ENCODE data around the gene LAMA4. TPM values are rescaled to one million over a fixed set of nuclear protein-coding genes. Genes with fewer than 3 reads are reported as not detected.

The LAMA4 gene
- total RNA-seq, 1 donor from 2014 or later = 56.5 TPM

DNA sequence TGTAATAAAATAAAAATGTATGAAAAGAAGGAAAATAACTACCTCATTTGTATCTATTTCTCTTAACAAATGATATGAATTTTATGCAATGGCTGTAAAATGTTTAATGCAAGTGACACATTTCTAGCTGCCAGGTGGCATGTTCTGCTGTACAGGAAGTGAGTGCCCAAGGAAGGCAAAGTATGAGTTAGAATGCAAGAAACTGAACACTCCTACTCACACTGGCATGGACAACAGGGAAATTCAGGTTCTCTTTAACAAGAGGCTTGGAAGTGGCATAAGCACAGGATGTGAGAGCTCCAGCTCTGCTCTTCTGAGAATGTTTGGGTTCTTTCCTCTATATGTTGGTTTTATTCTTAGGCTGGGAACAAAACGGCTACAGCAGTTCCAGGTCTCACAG lies 20.4 kb upstream of the LAMA4 start:
- H3K4me1 ChIP-seq = peaks cover 11% of the 10 kb centered on the region
- H3K27me3 ChIP-seq = no peaks in the 10 kb centered on the region
- H3K27ac ChIP-seq = no peak overlapping the region
- intact Hi-C loops (cut with DNase I) = no loop called here
- DNase-seq (ENCODE audit: extremely low spot score in 2 of 2) = no peak
- no peak for TF ChIP-seq POLR2A (IDR thresholded peaks at IDR 0.05)
- TF ChIP-seq, protein P1, sequence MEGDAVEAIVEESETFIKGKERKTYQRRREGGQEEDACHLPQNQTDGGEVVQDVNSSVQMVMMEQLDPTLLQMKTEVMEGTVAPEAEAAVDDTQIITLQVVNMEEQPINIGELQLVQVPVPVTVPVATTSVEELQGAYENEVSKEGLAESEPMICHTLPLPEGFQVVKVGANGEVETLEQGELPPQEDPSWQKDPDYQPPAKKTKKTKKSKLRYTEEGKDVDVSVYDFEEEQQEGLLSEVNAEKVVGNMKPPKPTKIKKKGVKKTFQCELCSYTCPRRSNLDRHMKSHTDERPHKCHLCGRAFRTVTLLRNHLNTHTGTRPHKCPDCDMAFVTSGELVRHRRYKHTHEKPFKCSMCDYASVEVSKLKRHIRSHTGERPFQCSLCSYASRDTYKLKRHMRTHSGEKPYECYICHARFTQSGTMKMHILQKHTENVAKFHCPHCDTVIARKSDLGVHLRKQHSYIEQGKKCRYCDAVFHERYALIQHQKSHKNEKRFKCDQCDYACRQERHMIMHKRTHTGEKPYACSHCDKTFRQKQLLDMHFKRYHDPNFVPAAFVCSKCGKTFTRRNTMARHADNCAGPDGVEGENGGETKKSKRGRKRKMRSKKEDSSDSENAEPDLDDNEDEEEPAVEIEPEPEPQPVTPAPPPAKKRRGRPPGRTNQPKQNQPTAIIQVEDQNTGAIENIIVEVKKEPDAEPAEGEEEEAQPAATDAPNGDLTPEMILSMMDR (IDR thresholded peaks at IDR 0.05) = no peak
- TF ChIP-seq POLR2AphosphoS5 (IDR thresholded peaks at IDR 0.05; ENCODE audit: insufficient read depth in 1 of 2, low read depth in 1 of 2) = no peak
- no peaks in the 10 kb centered on the region for H3K9me3 ChIP-seq
- H3K36me3 ChIP-seq = no peaks in the 10 kb centered on the region
- no peak overlapping the region for H3K4me3 ChIP-seq

DNA sequence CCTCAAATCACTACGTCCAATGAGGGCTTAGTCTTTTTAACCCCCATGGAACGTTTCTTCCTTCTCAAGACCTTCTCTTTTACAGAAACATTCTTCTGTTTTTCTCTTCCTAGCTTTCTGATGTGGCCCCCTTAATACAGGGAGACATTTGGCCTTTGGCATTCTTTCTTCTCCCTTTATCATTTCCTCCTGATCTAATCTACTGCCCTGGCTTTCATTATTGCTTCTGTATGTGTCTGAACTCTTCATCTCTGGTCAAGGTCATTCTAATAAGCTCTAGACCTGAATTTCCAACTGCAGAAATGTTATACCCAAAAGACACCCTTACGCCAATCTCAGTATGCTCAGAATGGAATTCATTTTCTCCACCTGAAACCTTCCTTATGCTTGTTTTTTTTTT lies 18.4 kb upstream of the LAMA4 start:
- no peak for TF ChIP-seq POLR2AphosphoS5 (IDR thresholded peaks at IDR 0.05; ENCODE audit: insufficient read depth in 1 of 2, low read depth in 1 of 2)
- no peak for TF ChIP-seq POLR2A (IDR thresholded peaks at IDR 0.05)
- TF ChIP-seq, protein P1 (IDR thresholded peaks at IDR 0.05) = no peak
- peaks cover 9% of the 10 kb centered on the region for H3K4me1 ChIP-seq
- no peaks in the 10 kb centered on the region for H3K36me3 ChIP-seq
- H3K27me3 ChIP-seq = no peaks in the 10 kb centered on the region
- intact Hi-C loops (cut with DNase I) = no loop called here
- no peak overlapping the region for H3K27ac ChIP-seq
- H3K9me3 ChIP-seq = no peaks in the 10 kb centered on the region
- no peak overlapping the region for H3K4me3 ChIP-seq
- no peak for DNase-seq (ENCODE audit: extremely low spot score in 2 of 2)

DNA sequence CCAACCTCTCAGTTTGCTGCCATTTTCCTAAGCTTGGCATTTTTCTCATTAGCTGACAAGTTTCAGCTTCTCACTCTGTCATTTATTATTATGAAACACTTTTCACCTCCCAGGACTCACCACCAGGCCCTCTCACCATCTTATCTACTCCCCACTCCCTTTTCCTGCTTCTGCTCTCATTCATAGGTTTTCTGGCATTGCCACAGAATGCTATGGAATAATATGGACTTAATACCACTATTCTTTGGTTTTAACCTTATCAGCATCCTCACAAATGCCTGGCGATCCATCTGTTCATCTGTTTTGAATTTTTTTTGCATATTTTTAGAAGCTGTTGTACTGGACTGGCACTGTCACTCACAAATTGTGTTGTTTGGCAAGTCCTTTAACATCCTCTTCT lies 16.4 kb upstream of the LAMA4 start:
- DNase-seq (ENCODE audit: extremely low spot score in 2 of 2) = no peak
- intact Hi-C loops (cut with DNase I) = no loop called here
- peaks cover 9% of the 10 kb centered on the region for H3K4me1 ChIP-seq
- no peaks in the 10 kb centered on the region for H3K36me3 ChIP-seq
- no peaks in the 10 kb centered on the region for H3K9me3 ChIP-seq
- H3K4me3 ChIP-seq = no peak overlapping the region
- H3K27ac ChIP-seq = no peak overlapping the region
- no peaks in the 10 kb centered on the region for H3K27me3 ChIP-seq
- TF ChIP-seq, protein P1 (IDR thresholded peaks at IDR 0.05) = no peak
- TF ChIP-seq POLR2AphosphoS5 (IDR thresholded peaks at IDR 0.05; ENCODE audit: insufficient read depth in 1 of 2, low read depth in 1 of 2) = no peak
- TF ChIP-seq POLR2A (IDR thresholded peaks at IDR 0.05) = no peak

DNA sequence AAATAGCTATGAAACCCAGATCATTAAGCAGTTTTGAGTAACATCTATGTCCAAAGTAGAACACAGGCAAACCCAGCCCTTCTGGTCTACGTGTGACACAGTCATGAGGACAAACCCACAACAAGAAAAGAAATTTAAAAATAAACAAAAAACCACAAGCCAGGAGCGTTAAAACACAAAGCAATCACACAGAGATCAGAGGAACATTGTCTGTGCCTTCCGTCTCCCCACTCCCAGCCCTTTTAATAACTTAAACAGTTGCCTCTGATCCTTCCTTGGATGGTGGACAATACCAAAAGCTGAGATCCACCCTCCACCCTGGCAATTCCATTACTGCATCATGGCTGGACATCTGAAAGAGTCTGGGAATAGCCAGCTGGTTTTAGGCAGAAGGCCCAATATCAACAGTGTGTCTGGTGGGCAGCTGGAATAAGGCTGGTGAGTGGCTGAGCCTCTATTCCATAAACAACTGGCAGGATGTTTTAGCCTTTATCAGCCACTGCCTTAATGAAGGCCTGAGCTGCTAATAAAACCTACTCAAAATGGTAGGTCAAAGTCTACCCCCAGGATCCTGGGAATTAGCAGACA lies 15.7 kb upstream of the LAMA4 start:
- no peak overlapping the region for H3K4me3 ChIP-seq
- no peaks in the 10 kb centered on the region for H3K27me3 ChIP-seq
- H3K36me3 ChIP-seq = no peaks in the 10 kb centered on the region
- no peaks in the 10 kb centered on the region for H3K9me3 ChIP-seq
- peaks cover 9% of the 10 kb centered on the region for H3K4me1 ChIP-seq
- intact Hi-C loops (cut with DNase I) = no loop called here
- DNase-seq (ENCODE audit: extremely low spot score in 2 of 2) = no peak
- no peak overlapping the region for H3K27ac ChIP-seq
- no peak for TF ChIP-seq POLR2A (IDR thresholded peaks at IDR 0.05)
- TF ChIP-seq, protein P1 (IDR thresholded peaks at IDR 0.05) = no peak
- no peak for TF ChIP-seq POLR2AphosphoS5 (IDR thresholded peaks at IDR 0.05; ENCODE audit: insufficient read depth in 1 of 2, low read depth in 1 of 2)

DNA sequence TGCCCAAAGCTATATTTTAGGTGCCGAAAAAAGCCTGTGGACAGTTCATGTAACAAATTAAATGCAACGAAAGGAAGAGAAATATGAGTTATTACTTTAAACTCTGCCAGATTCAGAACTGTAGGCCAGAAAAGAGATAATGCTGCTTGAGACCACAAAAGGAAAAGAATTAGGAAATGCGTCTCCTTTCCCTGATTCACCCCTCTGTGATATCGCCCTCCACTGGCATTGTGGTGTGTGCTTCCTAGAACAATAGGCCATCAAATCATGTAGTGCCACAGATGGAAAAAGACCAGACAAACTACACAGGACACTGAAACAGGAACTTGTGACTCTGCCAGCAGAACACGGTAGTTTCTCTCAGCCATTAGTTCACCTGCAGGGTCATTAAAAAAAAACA lies 14.7 kb upstream of the LAMA4 start:
- Histone ChIP-seq H3K4me3 (no peak overlapping the region), H3K36me3 (no peaks in the 10 kb centered on the region), H3K9me3 (no peaks in the 10 kb centered on the region), H3K4me1 (peaks cover 9% of the 10 kb centered on the region), H3K27ac (no peak overlapping the region), H3K27me3 (no peaks in the 10 kb centered on the region)
- DNase-seq (ENCODE audit: extremely low spot score in 2 of 2) = no peak
- TF ChIP-seq, protein P1 (IDR thresholded peaks at IDR 0.05) = no peak
- TF ChIP-seq POLR2A (IDR thresholded peaks at IDR 0.05) = no peak
- TF ChIP-seq POLR2AphosphoS5 (IDR thresholded peaks at IDR 0.05; ENCODE audit: insufficient read depth in 1 of 2, low read depth in 1 of 2) = no peak
- intact Hi-C loops (cut with DNase I) = no loop called here

Data from vagina (tissue), 2 donors.